Mesenchymal stem cell (in vitro differentiated cells and primary cell): ENCODE data around the gene TMEM115.

ENCODE experiments used
- DNase-seq: peaks from one replicate; pipeline ENCODE4 v3.0.0-alpha.2; 2013
- H2AFZ ChIP-seq: one replicate; pipeline ENCODE4 v1.6.1; 2013; ENCODE audit warnings: low read depth, mild to moderate bottlenecking, control low read depth, inconsistent platforms, low read length, moderate library complexity
- H2AK5ac ChIP-seq: 2 replicates; pipeline ENCODE4 v1.6.1; 2013; ENCODE audit warnings: low read length, moderate library complexity, mild to moderate bottlenecking, inconsistent platforms; ENCODE audit not compliant: severe bottlenecking
- H2BK120ac ChIP-seq: one replicate; pipeline ENCODE4 v1.6.1; 2013; ENCODE audit warnings: low read depth, mild to moderate bottlenecking, inconsistent platforms, low read length, moderate library complexity
- H2BK12ac ChIP-seq, 2 experiments: one replicate each; pipeline ENCODE4 v1.6.1; 2013; ENCODE audit warnings: inconsistent platforms in 2 of 2, low read length in 2 of 2, mild to moderate bottlenecking in 2 of 2, moderate library complexity in 2 of 2, control low read depth in 1 of 2
- H2BK15ac ChIP-seq: one replicate; pipeline ENCODE4 v1.6.1; 2013; ENCODE audit warnings: mild to moderate bottlenecking, low read depth, inconsistent platforms; ENCODE audit not compliant: poor library complexity, severe bottlenecking
- H2BK5ac ChIP-seq: 2 replicates; pipeline ENCODE4 v1.6.1; 2013; ENCODE audit warnings: low read depth, mild to moderate bottlenecking, low read length, control low read depth, inconsistent platforms; ENCODE audit not compliant: poor library complexity, severe bottlenecking
- H3K14ac ChIP-seq, 2 experiments: one replicate each; pipeline ENCODE4 v1.6.1; 2013; ENCODE audit warnings: inconsistent platforms in 2 of 2, low read length in 2 of 2, control low read depth in 1 of 2, mild to moderate bottlenecking in 1 of 2, moderate library complexity in 1 of 2
- H3K18ac ChIP-seq, 2 experiments: one replicate each; pipeline ENCODE4 v1.6.1; 2013; ENCODE audit warnings: inconsistent platforms in 2 of 2, low read length in 2 of 2, control low read depth in 1 of 2, low read depth in 1 of 2, mild to moderate bottlenecking in 1 of 2
- H3K23ac ChIP-seq, 2 experiments: one replicate each; pipeline ENCODE4 v1.6.1; 2013; ENCODE audit warnings: inconsistent platforms in 2 of 2, low read length in 2 of 2, mild to moderate bottlenecking in 2 of 2, moderate library complexity in 2 of 2, control low read depth in 1 of 2
- H3K27ac ChIP-seq: 2 replicates; pipeline ENCODE4 v1.5.1; 2013; ENCODE audit warnings: mild to moderate bottlenecking, moderate library complexity, low read length, control low read depth, inconsistent platforms; ENCODE audit not compliant: poor library complexity, severe bottlenecking
- H3K27me3 ChIP-seq, 2 experiments: 2 replicates each; pipeline versions ENCODE4 v1.6.1 to v1.7.0; 2013; ENCODE audit warnings: low read length in 2 of 2, mild to moderate bottlenecking in 2 of 2, moderate library complexity in 2 of 2, control low read depth in 1 of 2, inconsistent platforms in 1 of 2; ENCODE audit not compliant: control insufficient read depth in 1 of 2, insufficient read depth in 1 of 2
- H3K36me3 ChIP-seq, 2 experiments: 2 replicates each; pipeline versions ENCODE4 v1.6.1 to v1.7.0; 2013; ENCODE audit warnings: low read length in 2 of 2, control low read depth in 1 of 2, inconsistent platforms in 1 of 2, low read depth in 1 of 2, mild to moderate bottlenecking in 1 of 2; ENCODE audit not compliant: insufficient read depth in 2 of 2, control insufficient read depth in 1 of 2
- H3K4ac ChIP-seq, 2 experiments: one replicate each; pipeline ENCODE4 v1.6.1; 2013; ENCODE audit warnings: inconsistent platforms in 2 of 2, low read length in 2 of 2, mild to moderate bottlenecking in 2 of 2, moderate library complexity in 2 of 2, control low read depth in 1 of 2, low read depth in 1 of 2
- H3K4me1 ChIP-seq: 2 replicates; pipeline ENCODE4 v1.6.1; 2013; ENCODE audit warnings: low read depth, low read length, control low read depth; ENCODE audit not compliant: control insufficient read depth, insufficient read depth
- H3K4me2 ChIP-seq: 2 replicates; pipeline ENCODE4 v1.6.1; 2013; ENCODE audit warnings: low read length, mild to moderate bottlenecking, inconsistent platforms; ENCODE audit not compliant: poor library complexity, severe bottlenecking
- H3K4me3 ChIP-seq, 2 experiments: 2 replicates each; pipeline versions ENCODE4 v1.5.1 to v1.7.0; 2013; ENCODE audit warnings: low read length in 2 of 2, mild to moderate bottlenecking in 2 of 2, control low read depth in 1 of 2, low read depth in 1 of 2; ENCODE audit not compliant: insufficient read depth in 1 of 2
- H3K79me1 ChIP-seq: replicated peaks from 2 replicates; pipeline ENCODE4 v1.6.1; 2013; ENCODE audit warnings: mild to moderate bottlenecking, control low read depth, low read length, inconsistent platforms; ENCODE audit not compliant: poor library complexity, severe bottlenecking
- H3K9ac ChIP-seq: 2 replicates; pipeline ENCODE4 v1.7.0; 2013; ENCODE audit warnings: mild to moderate bottlenecking, low read length, moderate library complexity
- H3K9me3 ChIP-seq: 2 replicates; pipeline ENCODE4 v1.7.0; 2013; ENCODE audit warnings: mild to moderate bottlenecking, low read length; ENCODE audit not compliant: control insufficient read depth
- H4K8ac ChIP-seq: one replicate; pipeline ENCODE4 v1.6.1; 2013; ENCODE audit warnings: inconsistent platforms, mild to moderate bottlenecking, low read length, moderate library complexity
- H4K91ac ChIP-seq: one replicate; pipeline ENCODE4 v1.6.1; 2013; ENCODE audit warnings: mild to moderate bottlenecking, low read length, inconsistent platforms
- WGBS: methylation state at CpG from one replicate; pipeline ENCODE4 v1.1.7; 2013; ENCODE audit warnings: mixed read lengths; 5-methylcytosine and 5-hydroxymethylcytosine counted together

Gene TMEM115

GRCh38 chr3:50345586-50346234 is 13.6 kb downstream of the TMEM115 start, which contains the start of gene ZMYND10:
ZMYND10 (minus strand) TSS chr3:50345732; CDS start chr3:50345579, 153 bp downstream.
- Histone ChIP-seq H2BK5ac (no peak within 1 kb of the TSS), H3K4me2 (peak within 1 kb of the TSS; percentile 95), H3K27me3 (no peaks in the 10 kb centered on the region), H3K9ac (peak within 1 kb of the TSS; percentile 64), H3K23ac (no peak within 1 kb of the TSS), H3K4me3 (peak within 1 kb of the TSS; percentile 48 to 74), H4K91ac (no peak within 1 kb of the TSS), H2BK120ac (no peak within 1 kb of the TSS), H2BK15ac (no peak within 1 kb of the TSS), H3K9me3 (no peaks in the 10 kb centered on the region), H3K18ac (no peak within 1 kb of the TSS), H3K4ac (no peak within 1 kb of the TSS), H3K14ac (no peak within 1 kb of the TSS), H4K8ac (peak within 1 kb of the TSS; percentile 58), H2AK5ac (no peak within 1 kb of the TSS), H2AFZ (peak within 1 kb of the TSS; percentile 72), H3K4me1 (peaks cover 29% of the 10 kb centered on the region), H3K79me1 (peaks cover 16% of the 10 kb centered on the region), H2BK12ac (no peak within 1 kb of the TSS), H3K27ac (no peak within 1 kb of the TSS), H3K36me3 (peaks cover 14 to 20% of the 10 kb centered on the region in 2 experiments)
- no peak for DNase-seq
- 14% methylated on average over 45 of the region's 45 CpGs for WGBS

- no peak overlapping the region for H2BK15ac ChIP-seq
- H3K4me1 ChIP-seq: peaks cover 30% of the 10 kb centered on the region
- no peak overlapping the region for H3K14ac ChIP-seq
- no peaks in the 10 kb centered on the region for H3K9me3 ChIP-seq
- H2BK120ac ChIP-seq: no peak overlapping the region
- H2BK5ac ChIP-seq: no peak overlapping the region
- H3K4me3 ChIP-seq: peak overlapping the region; percentile 48 to 74
- peak overlapping the region; percentile 64 for H3K9ac ChIP-seq
- no peak overlapping the region for H4K91ac ChIP-seq
- H2BK12ac ChIP-seq: no peak overlapping the region
- no peak overlapping the region for H3K18ac ChIP-seq
- H3K36me3 ChIP-seq: peaks cover 14 to 20% of the 10 kb centered on the region in 2 experiments
- H3K79me1 ChIP-seq: peaks cover 16% of the 10 kb centered on the region
- no peak overlapping the region for H3K4ac ChIP-seq
- no peak overlapping the region for H4K8ac ChIP-seq
- H3K4me2 ChIP-seq: peak overlapping the region; percentile 95
- H3K27me3 ChIP-seq: no peaks in the 10 kb centered on the region
- H3K27ac ChIP-seq: no peak overlapping the region
- no peak overlapping the region for H2AK5ac ChIP-seq
- WGBS: 47% methylated on average over 5 of the region's 8 CpGs
- no peak overlapping the region for H3K23ac ChIP-seq
- no peak for DNase-seq
- no peak overlapping the region for H2AFZ ChIP-seq
Measured at GRCh38 chr3:50345008-50345407, 14.3 kb downstream of the TMEM115 start.

- Histone ChIP-seq H2AFZ (no peak overlapping the region), H4K8ac (no peak overlapping the region), H3K9me3 (no peaks in the 10 kb centered on the region), H3K4ac (no peak overlapping the region), H3K4me2 (no peak overlapping the region), H3K9ac (no peak overlapping the region), H3K27me3 (no peaks in the 10 kb centered on the region), H2BK120ac (no peak overlapping the region), H2BK12ac (no peak overlapping the region), H2AK5ac (no peak overlapping the region), H3K36me3 (peaks cover 7 to 8% of the 10 kb centered on the region in 2 experiments), H4K91ac (no peak overlapping the region), H3K18ac (no peak overlapping the region), H3K23ac (no peak overlapping the region), H2BK5ac (no peak overlapping the region), H3K4me1 (peaks cover 27% of the 10 kb centered on the region), H3K27ac (no peak overlapping the region), H3K14ac (no peak overlapping the region), H3K4me3 (no peak overlapping the region), H3K79me1 (peaks cover 7% of the 10 kb centered on the region), H2BK15ac (no peak overlapping the region)
- DNase-seq: no peak
- WGBS: 68% methylated on average over 13 of the region's 13 CpGs
Measured at GRCh38 chr3:50342813-50343633, 16.3 kb downstream of the TMEM115 start.

DNA sequence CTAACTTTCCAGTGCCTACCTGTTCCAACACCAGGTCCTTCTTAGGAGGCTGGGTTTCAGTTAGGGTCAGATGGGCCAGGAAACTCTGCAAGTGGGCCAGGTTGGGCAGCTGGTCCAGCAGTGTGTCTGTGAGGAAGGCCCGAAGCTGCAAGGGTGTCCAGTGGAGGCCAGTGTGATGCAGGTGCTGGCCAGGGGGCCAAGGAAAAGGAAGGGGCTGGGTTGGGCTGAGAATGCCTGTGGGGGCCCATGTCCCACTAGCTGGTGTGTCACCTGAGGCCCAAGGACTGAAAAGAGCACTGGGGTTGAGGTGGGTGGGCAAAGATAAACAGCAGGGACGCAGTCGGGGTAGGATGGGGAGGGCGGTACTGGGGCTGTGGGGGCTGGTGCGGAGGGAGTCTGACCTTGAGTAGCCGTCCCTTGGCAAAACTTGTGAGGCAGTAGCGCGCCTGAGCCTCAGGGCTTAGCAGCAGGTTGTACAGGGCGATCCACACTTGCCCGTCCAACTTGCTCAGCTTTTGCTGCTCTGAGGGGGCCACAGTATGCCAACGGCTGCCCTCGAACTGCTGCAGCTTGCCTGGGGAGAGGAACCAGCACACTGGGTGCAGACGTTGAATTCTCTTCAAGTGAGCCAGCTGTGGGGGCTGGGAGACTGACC is 17.2 kb downstream of the TMEM115 start:
- Histone ChIP-seq H2BK12ac (no peak overlapping the region), H3K23ac (no peak overlapping the region)
- WGBS: 94% methylated on average over 13 of the region's 13 CpGs

More for the DNA sequence above, 17.2 kb downstream of the TMEM115 start:
- Histone ChIP-seq H3K27ac (no peak overlapping the region), H3K9ac (no peak overlapping the region), H2BK120ac (no peak overlapping the region), H3K4ac (no peak overlapping the region), H3K14ac (no peak overlapping the region), H2BK15ac (no peak overlapping the region), H3K9me3 (no peaks in the 10 kb centered on the region), H3K36me3 (no peaks in the 10 kb centered on the region), H4K91ac (no peak overlapping the region), H3K27me3 (no peaks in the 10 kb centered on the region), H3K4me3 (no peak overlapping the region), H4K8ac (no peak overlapping the region), H2AK5ac (no peak overlapping the region), H3K18ac (no peak overlapping the region), H3K4me1 (peaks cover 29% of the 10 kb centered on the region), H3K4me2 (no peak overlapping the region), H2AFZ (no peak overlapping the region), H2BK5ac (no peak overlapping the region), H3K79me1 (peaks cover 6% of the 10 kb centered on the region)
- no peak for DNase-seq
